Stimulated activated CD8-positive, alpha-beta memory T cell treated with anti-CD3 and anti-CD28 coated beads, Interleukin-15, amount 100 ng/mL, for 4 hours (primary cell): ENCODE results near the gene CHCT1.
A peak's percentile ranks its signal among the peaks of the same experiment; 100 is the strongest.
"Not testable (repeated sequence)": the region's sequence is repeated elsewhere in the genome, so short reads cannot be mapped to it uniquely, and the experiment has no call there.

ENCODE experiments used
- DNase-seq, 2 donors: peaks; one replicate each; pipeline ENCODE4 v3.0.0-alpha.2; 2020; ENCODE audit warnings: low read depth in 2 of 2

The CHCT1 gene

DNA sequence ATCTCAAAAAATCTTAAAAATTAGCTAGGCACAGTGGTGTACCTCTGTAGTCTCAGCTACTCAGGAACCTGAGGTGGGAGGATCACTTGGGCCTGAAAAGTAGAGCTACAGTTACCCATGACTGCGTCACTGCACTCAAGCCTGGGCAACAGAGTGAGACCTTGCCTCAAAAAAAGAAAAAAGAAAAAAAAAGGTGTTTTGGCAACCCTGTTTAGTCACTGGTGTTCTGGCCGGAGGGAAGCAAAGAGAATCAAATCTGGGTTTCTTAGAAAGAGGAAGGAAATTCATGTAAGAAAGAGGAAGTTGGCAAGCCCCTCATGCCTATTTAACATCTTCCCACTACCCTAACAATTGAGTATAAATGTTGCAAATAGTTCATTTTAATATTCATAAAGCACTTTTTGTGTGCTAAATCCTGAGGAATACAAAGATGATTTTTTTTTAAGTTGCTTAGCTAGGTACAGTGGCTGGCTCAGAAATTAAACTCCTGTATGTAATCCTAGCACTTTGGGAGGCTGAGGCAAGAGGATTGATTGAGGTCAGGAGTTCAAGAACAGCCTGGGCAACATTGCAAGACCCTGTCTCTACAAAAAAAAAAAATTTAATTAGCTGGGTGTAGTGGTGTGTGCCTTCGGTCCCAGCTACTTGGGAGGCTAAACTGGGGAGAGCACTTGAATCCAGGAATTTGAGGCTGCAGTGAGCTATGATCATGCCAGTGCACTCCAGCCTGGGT is 23.9 kb upstream of the CHCT1 start:
- no peak for DNase-seq

GRCh38 chr17:60401819-60402218 is 20.5 kb upstream of the CHCT1 start:
- DNase-seq: no peak

- no peak for DNase-seq
These were observed 18.8 kb upstream of the CHCT1 start for GRCh38 chr17:60403523-60403810.

DNA sequence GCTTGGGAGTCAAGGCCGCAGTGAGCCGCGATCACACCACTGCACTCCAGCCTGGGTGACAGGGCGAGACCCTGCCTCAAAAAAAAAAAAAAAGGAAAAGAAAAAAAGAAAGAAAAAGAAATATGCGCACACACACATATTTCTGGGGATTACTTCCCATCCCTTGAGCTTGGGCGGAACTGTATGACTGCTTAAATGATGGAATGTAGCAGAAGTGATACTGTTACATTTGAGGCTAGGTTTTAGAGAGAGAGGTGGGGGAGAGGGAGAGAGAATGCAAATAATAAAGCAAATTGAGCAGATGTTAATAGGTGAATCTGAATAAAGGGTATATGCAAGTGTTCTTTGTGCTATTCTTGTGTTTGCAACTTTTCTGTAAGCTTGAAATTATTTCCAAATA is 18.3 kb upstream of the CHCT1 start:
- DNase-seq: no peak

- no peak for DNase-seq
These were observed 15.4 kb upstream of the CHCT1 start for GRCh38 chr17:60406887-60407286.

DNA sequence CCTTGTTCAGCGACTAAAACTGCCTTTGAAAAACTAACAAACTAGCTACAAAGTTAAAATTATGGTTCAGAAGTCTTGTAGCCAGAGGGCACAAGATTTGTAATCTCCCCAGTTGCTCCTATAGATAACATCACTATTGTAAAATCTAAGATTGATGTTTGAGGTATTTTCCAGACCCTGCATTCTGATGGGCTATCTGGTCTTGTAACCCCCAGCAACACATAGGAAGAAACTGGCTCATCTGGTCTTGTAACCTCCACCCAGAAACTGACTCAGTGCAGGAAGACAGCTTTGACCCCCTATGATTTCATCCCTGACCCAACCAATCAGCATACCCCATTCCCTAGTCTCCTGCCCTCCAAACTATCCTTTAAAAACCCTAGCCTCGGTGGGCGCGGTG is 12.3 kb upstream of the CHCT1 start:
- no peak for DNase-seq

DNA sequence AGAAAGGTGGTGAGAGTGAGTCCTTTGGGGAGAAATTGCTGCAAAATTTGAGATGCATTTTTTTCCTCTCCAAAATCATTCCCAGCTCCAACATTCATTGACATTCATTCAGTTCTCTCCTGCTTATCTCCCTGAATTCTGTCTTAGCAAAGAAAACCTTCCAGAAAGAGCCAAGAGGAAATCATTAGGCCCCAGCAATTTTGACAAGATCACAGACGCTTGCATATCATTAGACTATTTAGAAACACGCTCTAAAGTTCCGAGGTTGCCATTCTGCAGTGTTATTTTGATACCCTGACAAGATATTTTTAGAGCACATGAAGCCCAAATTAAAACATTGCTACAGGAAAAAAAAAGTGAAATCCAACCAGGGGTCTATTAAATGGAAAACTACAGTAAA is 9.6 kb upstream of the CHCT1 start:
- DNase-seq: no peak

DNA sequence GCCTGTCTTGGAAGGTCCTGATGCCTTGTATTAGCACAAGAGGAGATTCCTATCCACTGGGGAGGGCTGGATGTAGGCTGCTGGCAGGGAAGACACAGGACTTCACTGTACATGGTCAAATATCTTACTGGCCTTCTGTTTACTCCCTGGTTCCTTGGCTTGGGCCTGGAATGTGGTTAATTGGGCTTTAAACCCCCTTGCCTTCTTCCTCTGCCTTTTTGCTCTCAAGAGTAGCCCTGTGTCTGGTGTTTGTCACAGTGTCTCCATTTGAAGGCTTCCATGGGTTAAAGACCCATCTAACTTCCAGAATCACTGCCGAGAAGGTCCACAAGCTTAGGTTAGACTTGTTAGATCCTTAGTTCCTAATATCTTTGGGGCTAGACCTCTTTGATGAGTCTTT is 7.1 kb upstream of the CHCT1 start:
- DNase-seq: no peak

DNA sequence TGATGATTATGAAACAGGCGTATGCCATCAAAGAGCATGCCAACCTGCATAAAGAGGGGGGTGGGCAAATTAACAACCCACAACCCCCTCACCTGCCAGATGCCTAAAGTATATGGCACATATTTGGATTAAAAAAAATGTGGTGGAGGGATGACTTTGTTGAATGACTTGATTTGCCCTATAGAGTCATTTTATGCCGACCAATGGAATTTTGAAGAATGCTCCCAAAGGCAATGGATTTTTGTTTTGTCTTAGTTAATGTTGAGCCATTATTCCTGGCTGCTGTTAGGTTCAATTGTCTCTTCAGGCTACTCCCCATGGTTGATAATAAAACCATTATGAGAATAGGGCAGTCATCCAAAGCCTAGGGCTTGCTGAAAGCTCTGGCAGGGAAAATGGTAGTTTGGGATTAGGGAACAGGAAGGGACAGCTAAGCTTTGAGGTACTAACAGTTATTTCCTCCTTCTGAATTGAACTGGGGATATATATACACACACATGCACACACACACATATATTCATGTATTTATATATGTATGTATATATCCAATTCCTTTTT is 5.8 kb upstream of the CHCT1 start:
- no peak for DNase-seq

DNA sequence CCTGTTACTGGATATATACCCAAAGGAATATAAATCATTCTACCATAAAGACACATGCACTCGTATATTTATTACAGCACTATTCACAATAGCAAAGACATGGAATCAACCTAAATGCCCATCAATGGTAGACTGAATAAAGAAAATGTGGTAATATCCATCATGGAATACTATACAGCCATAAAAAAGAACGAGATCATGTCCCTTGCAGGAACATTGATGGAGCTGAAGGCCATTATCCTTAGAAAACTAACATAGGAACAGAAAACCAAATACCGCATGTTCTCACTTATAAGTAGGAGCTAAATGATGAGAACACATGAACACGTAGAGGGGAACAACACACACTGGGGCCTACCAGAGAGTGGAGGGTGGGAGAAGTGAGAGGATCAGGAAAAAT is 3.3 kb upstream of the CHCT1 start:
- not testable (repeated sequence) for DNase-seq

DNA sequence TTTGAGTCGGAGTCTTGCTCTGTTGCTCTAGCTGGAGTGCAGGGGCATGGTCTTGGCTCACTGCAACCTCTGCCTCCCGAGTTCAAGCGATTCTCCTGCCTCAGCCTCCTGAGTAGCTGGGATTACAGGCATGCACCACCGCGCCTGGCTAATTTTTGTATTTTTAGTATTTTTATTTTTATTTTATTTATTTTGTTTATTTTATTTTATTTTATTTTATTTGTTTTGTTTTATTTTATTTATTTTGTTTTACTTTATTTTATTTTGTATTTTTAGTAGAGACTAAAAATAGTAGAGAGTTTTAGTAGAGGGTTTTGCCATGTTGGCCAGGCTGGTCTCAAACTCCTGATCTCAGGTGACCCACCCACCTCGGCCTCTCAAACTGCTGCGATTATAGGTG is 2.4 kb upstream of the CHCT1 start:
- not testable (repeated sequence) for DNase-seq

GRCh38 chr17:60421273-60422161 is 772 bp upstream of the CHCT1 start:
- DNase-seq: peak; percentile 46 to 54

DNA sequence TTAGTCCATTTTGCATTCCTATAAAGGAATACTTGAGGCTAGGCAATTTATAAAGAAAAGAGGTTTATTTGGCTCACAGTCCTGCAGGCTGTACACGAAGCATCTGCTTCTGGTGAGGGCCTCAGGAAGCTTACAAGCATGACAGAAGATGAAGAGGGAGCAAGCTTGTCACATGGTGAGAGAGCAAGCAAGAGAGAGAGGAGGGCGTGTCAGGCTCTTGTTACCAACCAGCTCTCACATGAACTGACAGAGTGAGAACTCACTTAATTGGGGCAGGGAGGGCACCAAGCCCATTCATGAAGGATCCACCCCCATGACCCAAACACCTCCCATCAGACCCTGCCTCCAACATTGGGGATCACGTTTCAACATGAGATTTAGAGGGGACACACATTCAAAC is 1.6 kb downstream of the CHCT1 start:
- DNase-seq: no peak

- no peak for DNase-seq
These were observed 3.3 kb downstream of the CHCT1 start for GRCh38 chr17:60425626-60426025.

DNA sequence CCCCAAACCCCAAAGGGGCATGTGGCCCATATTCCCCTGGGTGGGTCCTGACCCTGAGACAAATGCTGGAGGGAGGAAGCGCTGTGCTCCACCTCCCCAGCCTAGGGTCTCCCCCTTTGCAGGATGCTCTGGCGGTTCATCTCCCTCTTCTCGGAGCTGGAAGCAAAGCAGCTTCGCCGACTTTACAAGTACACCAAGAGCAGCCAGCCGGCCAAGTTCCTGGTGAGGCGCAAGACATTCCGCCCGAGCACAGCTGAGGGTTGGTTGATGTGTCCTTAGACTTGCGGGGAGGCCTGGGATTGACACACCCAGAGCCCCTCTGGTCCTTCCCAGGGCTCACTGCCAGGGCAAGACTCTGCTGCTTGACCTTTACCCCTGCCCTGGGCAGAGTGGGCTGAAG is 4.3 kb downstream of the CHCT1 start:
- DNase-seq: no peak

- DNase-seq: not testable (repeated sequence)
These were observed 6.2 kb downstream of the CHCT1 start for GRCh38 chr17:60428491-60428890.

DNA sequence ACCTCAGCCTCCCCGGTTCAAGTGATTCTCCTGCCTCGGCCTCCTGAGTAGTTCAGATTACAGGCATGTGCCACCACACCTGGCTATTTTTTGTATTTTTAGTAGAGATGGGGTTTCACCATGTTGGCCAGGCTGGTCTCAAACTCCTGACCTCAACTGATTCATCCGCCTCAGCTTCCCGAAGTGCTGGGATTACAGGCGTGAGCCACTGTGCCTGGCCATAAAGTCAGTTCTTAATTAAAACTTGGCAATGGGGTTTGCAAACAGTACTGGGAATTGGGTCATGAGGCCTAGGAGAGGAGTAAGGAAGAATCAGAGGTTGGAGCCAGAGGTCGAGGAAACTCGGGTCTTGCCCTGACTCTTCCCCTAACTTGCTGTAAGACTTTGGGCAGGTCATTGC is 8.3 kb downstream of the CHCT1 start:
- DNase-seq: not testable (repeated sequence)

DNA sequence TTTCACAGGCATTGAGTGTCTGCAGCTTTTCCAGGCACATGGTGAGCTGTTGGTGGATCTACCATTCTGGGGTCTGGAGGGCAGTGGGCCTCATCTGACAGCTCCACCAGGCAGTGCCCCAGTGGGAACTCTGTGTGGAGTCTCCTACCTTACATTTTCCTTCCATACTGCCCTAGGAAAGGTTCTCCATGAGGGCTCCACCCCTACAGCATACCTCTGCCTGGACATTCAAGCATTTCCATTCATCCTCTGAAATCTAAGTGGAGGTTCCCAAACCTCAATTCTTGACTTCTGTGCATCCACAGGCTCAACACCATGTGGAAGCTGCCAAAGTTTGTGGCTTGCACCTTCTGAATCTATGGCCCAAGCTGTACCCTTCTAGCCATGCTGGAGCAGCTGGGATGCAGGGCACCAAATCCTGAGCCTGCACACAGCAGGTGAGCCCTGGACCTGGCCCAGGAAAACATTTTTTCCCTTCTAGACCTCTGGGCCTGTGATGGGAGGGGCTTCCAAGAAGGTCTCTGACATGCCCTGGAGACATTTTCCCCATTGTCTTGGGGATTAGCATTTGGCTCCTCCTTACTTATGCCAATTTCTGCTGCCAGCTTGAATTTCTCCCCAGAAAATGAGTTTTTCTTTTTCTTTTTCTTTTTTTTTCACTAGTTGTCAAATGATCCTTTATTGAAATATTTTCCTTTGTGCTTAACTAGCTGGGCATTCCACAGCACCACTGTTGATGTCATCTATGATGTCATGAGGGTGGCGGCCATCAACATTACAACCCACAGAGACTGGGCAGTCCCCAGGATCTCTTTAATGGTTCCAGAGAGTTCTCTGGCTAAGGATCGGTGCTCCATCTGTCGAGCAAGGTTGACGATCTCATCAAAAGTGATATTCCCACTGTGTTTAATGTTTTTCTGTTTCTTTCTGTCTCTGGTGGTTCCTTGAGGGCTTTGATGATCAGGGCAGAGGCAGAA is 11.0 kb downstream of the CHCT1 start:
- DNase-seq: not testable (repeated sequence)

DNA sequence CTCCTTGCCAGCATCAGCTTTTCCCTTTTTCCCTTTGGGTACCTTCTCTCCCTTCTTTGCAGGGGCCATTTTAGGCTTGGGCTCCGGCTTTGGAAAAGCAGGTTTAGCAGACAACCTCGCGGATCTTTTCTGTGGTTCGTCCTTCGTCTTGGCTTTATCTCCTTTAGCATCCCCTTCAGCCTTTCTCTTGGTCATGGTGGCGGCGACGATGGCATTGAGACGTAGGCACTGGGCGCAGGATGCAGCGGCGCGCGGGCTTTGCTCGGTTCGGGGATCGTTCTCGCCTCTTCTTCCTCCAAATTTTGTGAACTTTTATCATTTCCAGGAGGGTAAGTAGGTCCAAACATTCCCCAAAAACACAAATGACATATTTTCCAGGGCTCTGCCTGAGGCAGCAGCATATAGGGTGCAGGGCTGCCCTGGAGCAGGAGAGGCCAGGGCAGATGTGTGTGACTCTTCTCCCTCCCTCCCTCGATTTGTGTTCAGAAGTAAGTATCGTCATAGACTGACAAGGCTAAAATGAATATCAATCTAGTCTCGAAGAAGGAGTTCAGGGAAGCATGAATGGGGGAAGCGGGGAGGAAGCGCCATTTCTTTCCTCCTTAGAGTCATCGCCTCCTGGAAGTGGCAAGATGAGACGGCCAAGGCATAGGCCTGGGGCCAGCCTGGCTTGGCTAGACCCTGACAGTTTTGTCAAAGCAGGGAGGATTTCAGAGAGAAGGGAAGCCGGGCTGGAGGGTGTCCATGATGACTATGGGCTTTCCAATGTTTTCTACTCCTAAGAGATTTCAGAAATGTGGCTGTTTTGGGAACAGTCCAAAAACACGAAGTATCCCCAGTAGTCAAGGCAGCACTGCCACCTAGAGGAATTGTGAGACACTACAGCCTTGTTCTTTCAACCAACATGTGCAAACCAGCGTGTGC is 13.2 kb downstream of the CHCT1 start:
- peak in 1 of 2 donors; percentile 27 for DNase-seq

- no peak for DNase-seq
These were observed 14.4 kb downstream of the CHCT1 start for GRCh38 chr17:60436676-60437075.

GRCh38 chr17:60439501-60439900 is 17.2 kb downstream of the CHCT1 start:
- no peak for DNase-seq
